Breast epithelium (tissue), 3 donors: ENCODE results near the gene PLAAT4.
"Not testable (repeated sequence)": the region's sequence is repeated elsewhere in the genome, so short reads cannot be mapped to it uniquely, and the experiment has no call there.

ENCODE experiments used
- POLR2A ChIP-seq: fragments of 450-650 bp; IDR thresholded peaks from one replicate; pipeline ENCODE4 v1.6.1; 2016; ENCODE audit warnings: antibody characterized with exemption, mild to moderate bottlenecking, moderate library complexity
- POLR2AphosphoS5 ChIP-seq, 3 donors: sonication (generic); formaldehyde crosslinking; IDR thresholded peaks; one replicate each; pipeline ENCODE4 v1.6.1; 2017; ENCODE audit warnings: antibody characterized with exemption in 3 of 3
- TF ChIP-seq, protein P1 (sequence below), 3 donors: fragments of 450-650 bp; IDR thresholded peaks; one replicate each; pipeline ENCODE4 v1.5.1; 2016 to 2017; ENCODE audit warnings: antibody characterized with exemption in 3 of 3, mild to moderate bottlenecking in 3 of 3, moderate library complexity in 3 of 3

DNA sequence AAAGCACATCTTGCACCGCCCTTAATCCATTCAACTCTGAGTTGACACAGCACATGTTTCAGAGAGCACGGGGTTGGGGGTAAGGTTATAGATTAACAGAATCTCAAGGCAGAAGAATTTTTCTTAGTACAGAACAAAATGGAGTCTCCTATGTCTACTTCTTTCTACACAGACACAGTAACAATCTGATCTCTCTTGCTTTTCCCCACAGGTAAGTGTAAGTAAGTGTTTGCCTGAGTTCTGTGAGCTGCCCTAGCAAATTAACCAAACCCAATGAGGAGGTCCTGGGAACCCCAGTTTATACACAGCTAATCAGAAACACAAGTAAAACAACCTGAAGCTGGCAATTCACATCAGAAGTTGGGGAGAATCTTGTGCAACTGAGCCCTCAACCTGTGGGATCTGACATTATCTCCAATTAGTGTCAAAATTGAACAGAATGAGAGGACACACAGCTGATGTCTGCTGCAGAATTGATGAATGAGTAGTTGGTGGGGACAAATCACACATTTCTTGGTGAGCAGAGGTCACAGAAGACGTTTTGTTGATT is 7.8 kb upstream of the PLAAT4 start:
- TF ChIP-seq, protein P1, sequence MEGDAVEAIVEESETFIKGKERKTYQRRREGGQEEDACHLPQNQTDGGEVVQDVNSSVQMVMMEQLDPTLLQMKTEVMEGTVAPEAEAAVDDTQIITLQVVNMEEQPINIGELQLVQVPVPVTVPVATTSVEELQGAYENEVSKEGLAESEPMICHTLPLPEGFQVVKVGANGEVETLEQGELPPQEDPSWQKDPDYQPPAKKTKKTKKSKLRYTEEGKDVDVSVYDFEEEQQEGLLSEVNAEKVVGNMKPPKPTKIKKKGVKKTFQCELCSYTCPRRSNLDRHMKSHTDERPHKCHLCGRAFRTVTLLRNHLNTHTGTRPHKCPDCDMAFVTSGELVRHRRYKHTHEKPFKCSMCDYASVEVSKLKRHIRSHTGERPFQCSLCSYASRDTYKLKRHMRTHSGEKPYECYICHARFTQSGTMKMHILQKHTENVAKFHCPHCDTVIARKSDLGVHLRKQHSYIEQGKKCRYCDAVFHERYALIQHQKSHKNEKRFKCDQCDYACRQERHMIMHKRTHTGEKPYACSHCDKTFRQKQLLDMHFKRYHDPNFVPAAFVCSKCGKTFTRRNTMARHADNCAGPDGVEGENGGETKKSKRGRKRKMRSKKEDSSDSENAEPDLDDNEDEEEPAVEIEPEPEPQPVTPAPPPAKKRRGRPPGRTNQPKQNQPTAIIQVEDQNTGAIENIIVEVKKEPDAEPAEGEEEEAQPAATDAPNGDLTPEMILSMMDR (IDR thresholded peaks at IDR 0.05) = not testable (repeated sequence)
- TF ChIP-seq POLR2A; POLR2AphosphoS5 (IDR thresholded peaks at IDR 0.05): not testable (repeated sequence)
